ENCODE results near the gene SMYD2.
"Not testable (repeated sequence)": the region's sequence is repeated elsewhere in the genome, so short reads cannot be mapped to it uniquely, and the experiment has no call there.

The SMYD2 gene

GRCh38 chr1:214270097-214270650, 10.8 kb upstream of the SMYD2 start:
- in situ Hi-C loops (cut with MboI; ENCODE audit: low pct_unique_long_range_greater_than_20kb, low sequenced_read_pairs), result no loop called here
- no peak for DNase-seq

- no peak for DNase-seq
- in situ Hi-C loops (cut with MboI; ENCODE audit: low pct_unique_long_range_greater_than_20kb, low sequenced_read_pairs), result no loop called here
Observed at GRCh38 chr1:214271174-214271858, 9.6 kb upstream of the SMYD2 start.

- in situ Hi-C loops (cut with MboI; ENCODE audit: low pct_unique_long_range_greater_than_20kb, low sequenced_read_pairs), result no loop called here
- no peak for DNase-seq
Observed at GRCh38 chr1:214271995-214272731, 8.8 kb upstream of the SMYD2 start.

- in situ Hi-C loops (cut with MboI; ENCODE audit: low pct_unique_long_range_greater_than_20kb, low sequenced_read_pairs), result no loop called here
- no peak for DNase-seq
Observed at GRCh38 chr1:214272964-214273533, 7.9 kb upstream of the SMYD2 start.

- in situ Hi-C loops (cut with MboI; ENCODE audit: low pct_unique_long_range_greater_than_20kb, low sequenced_read_pairs); DNase-seq: not testable (repeated sequence)
Observed at GRCh38 chr1:214275700-214276099, 5.3 kb upstream of the SMYD2 start.

GRCh38 chr1:214276786-214277185, 4.2 kb upstream of the SMYD2 start:
- DNase-seq, result no peak
- in situ Hi-C loops (cut with MboI; ENCODE audit: low pct_unique_long_range_greater_than_20kb, low sequenced_read_pairs), result no loop called here

GRCh38 chr1:214277704-214278635, 3.0 kb upstream of the SMYD2 start:
- in situ Hi-C loops (cut with MboI; ENCODE audit: low pct_unique_long_range_greater_than_20kb, low sequenced_read_pairs), result no loop called here
- DNase-seq, result no peak

- peak; percentile 67 for DNase-seq
- in situ Hi-C loops (cut with MboI; ENCODE audit: low pct_unique_long_range_greater_than_20kb, low sequenced_read_pairs), result no loop called here
Observed at GRCh38 chr1:214280386-214281020, 456 bp upstream of the SMYD2 start.

GRCh38 chr1:214281720-214282629, 1.0 kb downstream of the SMYD2 start:
- no peak for DNase-seq

GRCh38 chr1:214282630-214283242, 1.8 kb downstream of the SMYD2 start:
- in situ Hi-C loops (cut with MboI; ENCODE audit: low pct_unique_long_range_greater_than_20kb, low sequenced_read_pairs), result no loop called here
- DNase-seq, result no peak

More at GRCh38 chr1:214281720-214282629, 1.0 kb downstream of the SMYD2 start:
- in situ Hi-C loops (cut with MboI; ENCODE audit: low pct_unique_long_range_greater_than_20kb, low sequenced_read_pairs), result no loop called here

GRCh38 chr1:214285610-214286440, 4.9 kb downstream of the SMYD2 start:
- DNase-seq, result no peak
- in situ Hi-C loops (cut with MboI; ENCODE audit: low pct_unique_long_range_greater_than_20kb, low sequenced_read_pairs), result no loop called here

- no peak for DNase-seq
- in situ Hi-C loops (cut with MboI; ENCODE audit: low pct_unique_long_range_greater_than_20kb, low sequenced_read_pairs), result no loop called here
Observed at GRCh38 chr1:214287884-214288283, 6.9 kb downstream of the SMYD2 start.

GRCh38 chr1:214289574-214290272, 8.8 kb downstream of the SMYD2 start:
- DNase-seq, result no peak
- in situ Hi-C loops (cut with MboI; ENCODE audit: low pct_unique_long_range_greater_than_20kb, low sequenced_read_pairs), result no loop called here

GRCh38 chr1:214290424-214291037, 9.6 kb downstream of the SMYD2 start:
- in situ Hi-C loops (cut with MboI; ENCODE audit: low pct_unique_long_range_greater_than_20kb, low sequenced_read_pairs), result no loop called here
- DNase-seq, result no peak

- in situ Hi-C loops (cut with MboI; ENCODE audit: low pct_unique_long_range_greater_than_20kb, low sequenced_read_pairs), result no loop called here
- no peak for DNase-seq
Observed at GRCh38 chr1:214292322-214292721, 11.4 kb downstream of the SMYD2 start.

- in situ Hi-C loops (cut with MboI; ENCODE audit: low pct_unique_long_range_greater_than_20kb, low sequenced_read_pairs), result no loop called here
- DNase-seq, result no peak
Observed at GRCh38 chr1:214295934-214296333, 15.0 kb downstream of the SMYD2 start.
